Progenitor cell of endocrine pancreas (in vitro differentiated cells): Measurements from ENCODE around the gene DDR2. TPM values are rescaled to one million over a fixed set of nuclear protein-coding genes. Genes with fewer than 3 reads are reported as not detected.

Experiments used
- DNase-seq: peaks from one replicate; pipeline ENCODE4 v3.0.0; 2021; ENCODE audit warnings: low spot score; ENCODE audit not compliant: unreplicated experiment
- H3K27ac Mint-ChIP-seq: 2 replicates; pipeline ENCODE4 v1.8.0; 2021; ENCODE audit warnings: mild to moderate bottlenecking, moderate library complexity, mixed read lengths
- H3K27me3 Mint-ChIP-seq: 2 replicates; pipeline ENCODE4 v1.8.0; 2021; ENCODE audit warnings: mixed read lengths
- H3K36me3 Mint-ChIP-seq: 2 replicates; pipeline ENCODE4 v1.8.0; 2022; ENCODE audit warnings: mixed read lengths; ENCODE audit not compliant: insufficient read depth
- H3K4me1 Mint-ChIP-seq: 2 replicates; pipeline ENCODE4 v1.8.0; 2021; ENCODE audit warnings: low read depth, mixed read lengths
- H3K4me3 Mint-ChIP-seq: 2 replicates; pipeline ENCODE4 v1.8.0; 2021; ENCODE audit warnings: low read depth, mild to moderate bottlenecking, moderate library complexity, mixed read lengths
- H3K9me3 Mint-ChIP-seq: 2 replicates; pipeline ENCODE4 v1.8.0; 2021; ENCODE audit warnings: low read depth, mixed read lengths
- total RNA-seq: library from RNA; stranded (reverse); gene quantifications from 2 replicates; pipeline ENCODE4 v1.2.1, GENCODE V29; 2021
- TF ChIP-seq, protein P1 (sequence below): fragments of 200-600 bp; sonication (generic); IDR thresholded peaks from one replicate; pipeline ENCODE4 v1.5.0; 2021; ENCODE audit warnings: antibody characterized with exemption, mild to moderate bottlenecking; ENCODE audit not compliant: unreplicated experiment

The DDR2 gene
- total RNA-seq, 1 donor from 2014 or later: 1.7 TPM

DNA sequence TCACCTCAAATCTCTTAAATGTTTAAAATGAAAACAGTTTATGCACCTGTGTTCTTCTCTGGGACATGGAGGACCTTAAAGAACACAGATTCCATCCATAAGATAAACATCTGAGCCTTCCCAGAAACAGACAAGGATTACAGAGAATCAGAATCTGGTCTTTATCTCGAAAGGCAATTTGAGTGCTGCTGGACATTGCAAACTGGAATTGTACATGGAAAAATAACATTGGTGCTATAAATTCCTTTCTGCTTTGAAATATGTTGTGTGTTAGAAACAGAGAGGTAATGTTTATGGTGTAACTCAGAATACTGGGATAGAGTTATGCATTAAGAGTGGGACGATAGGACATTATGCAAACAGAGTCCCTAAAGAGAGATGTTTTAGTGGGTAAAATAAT, 6.6 kb upstream of the DDR2 start:
- TF ChIP-seq, protein P1, sequence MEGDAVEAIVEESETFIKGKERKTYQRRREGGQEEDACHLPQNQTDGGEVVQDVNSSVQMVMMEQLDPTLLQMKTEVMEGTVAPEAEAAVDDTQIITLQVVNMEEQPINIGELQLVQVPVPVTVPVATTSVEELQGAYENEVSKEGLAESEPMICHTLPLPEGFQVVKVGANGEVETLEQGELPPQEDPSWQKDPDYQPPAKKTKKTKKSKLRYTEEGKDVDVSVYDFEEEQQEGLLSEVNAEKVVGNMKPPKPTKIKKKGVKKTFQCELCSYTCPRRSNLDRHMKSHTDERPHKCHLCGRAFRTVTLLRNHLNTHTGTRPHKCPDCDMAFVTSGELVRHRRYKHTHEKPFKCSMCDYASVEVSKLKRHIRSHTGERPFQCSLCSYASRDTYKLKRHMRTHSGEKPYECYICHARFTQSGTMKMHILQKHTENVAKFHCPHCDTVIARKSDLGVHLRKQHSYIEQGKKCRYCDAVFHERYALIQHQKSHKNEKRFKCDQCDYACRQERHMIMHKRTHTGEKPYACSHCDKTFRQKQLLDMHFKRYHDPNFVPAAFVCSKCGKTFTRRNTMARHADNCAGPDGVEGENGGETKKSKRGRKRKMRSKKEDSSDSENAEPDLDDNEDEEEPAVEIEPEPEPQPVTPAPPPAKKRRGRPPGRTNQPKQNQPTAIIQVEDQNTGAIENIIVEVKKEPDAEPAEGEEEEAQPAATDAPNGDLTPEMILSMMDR: no peak
- H3K27me3 Mint-ChIP-seq: no peaks in the 10 kb centered on the region
- DNase-seq: no peak
- no peaks in the 10 kb centered on the region for H3K36me3 Mint-ChIP-seq
- H3K9me3 Mint-ChIP-seq: no peaks in the 10 kb centered on the region
- H3K4me1 Mint-ChIP-seq: no peaks in the 10 kb centered on the region
- H3K27ac Mint-ChIP-seq: no peak overlapping the region
- H3K4me3 Mint-ChIP-seq: no peak overlapping the region

DNA sequence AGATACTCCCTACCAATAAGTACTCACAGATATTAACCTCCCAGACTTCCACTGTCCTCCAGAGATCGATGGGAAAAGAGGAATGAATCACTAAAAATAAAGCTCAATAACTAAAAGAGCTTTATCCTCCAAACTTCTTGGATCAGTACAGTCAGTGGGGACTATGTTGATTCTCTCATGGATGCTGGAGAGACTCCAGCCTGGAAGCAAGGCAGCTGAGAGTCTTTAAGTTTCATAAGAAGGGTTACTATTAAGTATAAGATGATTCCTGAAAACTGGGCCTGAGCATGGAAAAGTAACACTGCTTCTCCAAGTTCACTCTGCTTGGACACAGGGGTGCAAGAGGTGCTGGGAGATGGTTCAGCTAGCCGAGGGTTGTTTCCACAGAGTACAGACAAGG, 6.2 kb upstream of the DDR2 start:
- TF ChIP-seq, protein P1: no peak
- H3K36me3 Mint-ChIP-seq: no peaks in the 10 kb centered on the region
- H3K4me3 Mint-ChIP-seq: no peak overlapping the region
- H3K9me3 Mint-ChIP-seq: no peaks in the 10 kb centered on the region
- H3K4me1 Mint-ChIP-seq: peaks cover under 1% of the 10 kb centered on the region
- H3K27me3 Mint-ChIP-seq: no peaks in the 10 kb centered on the region
- no peak for DNase-seq
- no peak overlapping the region for H3K27ac Mint-ChIP-seq

DNA sequence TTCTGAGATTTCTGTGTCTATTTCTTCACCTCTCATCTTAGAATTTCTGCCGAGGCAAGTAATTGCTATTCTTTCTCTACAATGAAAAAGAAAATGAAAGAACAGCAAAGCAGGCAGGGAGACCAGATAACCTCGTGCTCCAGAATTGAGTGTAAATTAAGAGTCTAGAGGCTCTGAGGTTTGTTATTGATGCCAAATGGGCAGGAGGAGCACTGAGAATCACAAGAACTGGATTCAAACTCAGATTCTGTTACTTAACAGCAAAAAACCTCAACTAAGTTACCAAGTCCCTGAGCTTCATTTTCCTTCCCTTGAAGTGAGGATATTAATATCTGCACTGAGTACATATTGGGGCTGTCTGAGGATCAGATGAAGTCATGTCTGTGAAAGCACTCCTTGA, 5.5 kb upstream of the DDR2 start:
- Mint-ChIP-seq H3K36me3 (no peaks in the 10 kb centered on the region), H3K27ac (no peak overlapping the region), H3K27me3 (no peaks in the 10 kb centered on the region), H3K4me3 (no peak overlapping the region), H3K4me1 (peaks cover 7% of the 10 kb centered on the region), H3K9me3 (no peaks in the 10 kb centered on the region)
- DNase-seq: no peak
- TF ChIP-seq, protein P1: no peak

DNA sequence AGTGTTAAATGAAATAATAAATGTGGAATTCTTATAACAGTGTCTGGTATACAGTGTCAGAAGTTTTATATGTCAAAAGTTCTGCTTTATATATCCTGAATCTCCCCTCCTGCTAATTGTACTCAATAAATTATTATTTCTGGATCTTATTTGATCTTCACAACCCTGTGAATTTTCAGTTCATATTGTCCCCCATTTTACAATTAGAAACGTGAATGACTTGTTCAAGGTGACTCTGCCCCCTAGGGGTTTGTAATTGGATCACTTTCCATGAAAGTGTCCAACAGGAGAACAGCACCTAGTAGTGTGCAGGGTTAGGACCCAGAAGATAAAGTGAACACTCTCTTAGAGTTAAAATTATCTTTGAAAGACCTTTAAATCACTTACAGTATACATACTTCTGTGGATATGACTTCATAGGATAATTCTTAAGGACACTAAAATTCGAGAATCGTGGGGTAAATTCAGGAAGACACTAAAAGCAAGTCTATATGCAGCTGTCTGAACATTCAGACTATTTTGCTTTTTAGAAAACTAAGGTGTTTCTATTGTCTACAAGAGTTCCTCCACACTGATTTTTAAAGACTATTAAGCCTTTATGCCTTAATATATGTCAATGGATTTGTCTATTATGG, 4.5 kb upstream of the DDR2 start:
- TF ChIP-seq, protein P1: peak; percentile 61
- Mint-ChIP-seq H3K4me3 (no peak overlapping the region), H3K36me3 (no peaks in the 10 kb centered on the region), H3K4me1 (peaks cover 8% of the 10 kb centered on the region), H3K27ac (no peak overlapping the region), H3K9me3 (no peaks in the 10 kb centered on the region), H3K27me3 (no peaks in the 10 kb centered on the region)
- DNase-seq: no peak

DNA sequence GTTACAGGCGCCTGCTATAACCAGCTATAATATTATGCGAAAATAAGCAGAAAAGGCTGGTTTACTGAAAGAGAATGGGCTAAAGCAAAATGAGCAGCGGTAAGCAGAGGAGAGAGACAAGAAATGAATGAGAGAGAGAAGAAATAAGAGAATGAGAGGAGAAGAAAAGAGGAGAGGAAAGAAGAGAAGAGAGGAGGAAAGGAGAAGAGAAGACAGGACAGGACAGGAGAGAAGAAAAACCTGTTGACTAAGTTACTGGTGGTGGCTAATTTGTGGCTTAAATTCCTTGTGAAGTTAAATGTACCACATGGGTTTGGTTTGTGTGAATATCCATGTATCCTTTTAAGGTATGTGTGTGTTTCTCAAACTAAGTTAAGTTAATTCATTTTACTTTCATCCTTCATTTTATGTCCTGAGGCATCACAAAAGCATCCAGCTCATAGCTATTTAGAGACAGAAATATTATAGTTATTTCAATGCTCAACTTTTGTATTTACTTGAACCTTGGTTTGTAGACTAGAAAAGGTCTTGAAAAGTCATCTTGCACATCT, 3.1 kb upstream of the DDR2 start:
- Mint-ChIP-seq H3K27ac (no peak overlapping the region), H3K4me1 (peaks cover 12% of the 10 kb centered on the region), H3K36me3 (no peaks in the 10 kb centered on the region), H3K27me3 (no peaks in the 10 kb centered on the region), H3K4me3 (no peak overlapping the region), H3K9me3 (no peaks in the 10 kb centered on the region)
- no peak for DNase-seq
- TF ChIP-seq, protein P1: no peak
